HepG2 (cell line): ENCODE measurements around the gene POLR3GL. TPM values are rescaled to one million over a fixed set of nuclear protein-coding genes. Genes with fewer than 3 reads are reported as not detected.

Source experiments
- BRD4 ChIP-seq: sonication (generic); formaldehyde crosslinking; IDR thresholded peaks from 2 replicates; pipeline ENCODE4 v1.4.0; 2020; ENCODE audit warnings: missing genetic modification reagents
- GATAD2A ChIP-seq: IDR thresholded peaks from 2 replicates; pipeline ENCODE4 v1.6.1; 2016
- GMEB1 ChIP-seq: sonication (generic); formaldehyde crosslinking; IDR thresholded peaks from 2 replicates; pipeline ENCODE4 v1.5.1; 2020; ENCODE audit warnings: missing genetic modification reagents, mild to moderate bottlenecking, borderline replicate concordance
- KLF13 ChIP-seq: sonication (generic); formaldehyde crosslinking; IDR thresholded peaks from 2 replicates; pipeline ENCODE4 v1.4.0; 2020; ENCODE audit warnings: mild to moderate bottlenecking, missing genetic modification reagents
- LBX2 ChIP-seq: sonication (generic); formaldehyde crosslinking; IDR thresholded peaks from 2 replicates; pipeline ENCODE4 v1.5.0; 2020; ENCODE audit warnings: missing genetic modification reagents, mild to moderate bottlenecking, borderline replicate concordance
- MTA3 ChIP-seq: sonication (generic); formaldehyde crosslinking; IDR thresholded peaks from 2 replicates; pipeline ENCODE4 v1.4.0; 2020; ENCODE audit warnings: missing genetic modification reagents
- NCOA2 ChIP-seq: sonication (generic); formaldehyde crosslinking; IDR thresholded peaks from 2 replicates; pipeline ENCODE4 v1.8.0; 2022; ENCODE audit warnings: inconsistent platforms
- PCBP1 ChIP-seq: fragments of 200-400 bp; formaldehyde crosslinking; IDR thresholded peaks from 2 replicates; pipeline ENCODE4 v1.6.1; 2017; ENCODE audit warnings: mild to moderate bottlenecking, low read depth, low read length, borderline replicate concordance
- SP1 ChIP-seq, 2 experiments: fragments of 450-650 bp in 1 of 2; sonication (generic) in 1 of 2; formaldehyde crosslinking in 1 of 2; IDR thresholded peaks; 2 replicates each; pipeline versions ENCODE4 v1.4.0 to v1.6.1; 2016 to 2020; ENCODE audit warnings: missing genetic modification reagents in 1 of 2
- TEAD2 ChIP-seq: sonication (generic); formaldehyde crosslinking; IDR thresholded peaks from 2 replicates; pipeline ENCODE4 v1.9.0; 2021; ENCODE audit warnings: missing genetic modification reagents
- TEAD3 ChIP-seq: optimal IDR thresholded peaks from 2 replicates; pipeline ENCODE3; 2016; ENCODE audit warnings: borderline replicate concordance
- ZKSCAN8 ChIP-seq: IDR thresholded peaks from 2 replicates; pipeline ENCODE4 v1.6.1; 2016; ENCODE audit warnings: borderline replicate concordance, missing genetic modification reagents, missing compliant biosample characterization
- ZNF512 ChIP-seq: sonication (generic); formaldehyde crosslinking; IDR thresholded peaks from 2 replicates; pipeline ENCODE4 v1.4.0; 2020; ENCODE audit warnings: mild to moderate bottlenecking, missing genetic modification reagents
- ZNF564 ChIP-seq: sonication (generic); formaldehyde crosslinking; IDR thresholded peaks from 2 replicates; pipeline ENCODE4 v1.8.1; 2023; ENCODE audit warnings: mild to moderate bottlenecking, missing genetic modification reagents
- ZNF772 ChIP-seq: sonication (generic); formaldehyde crosslinking; IDR thresholded peaks from 2 replicates; pipeline ENCODE4 v1.5.0; 2020; ENCODE audit warnings: mild to moderate bottlenecking, missing genetic modification reagents
- polyA plus RNA-seq, 8 experiments: library from polyadenylated mRNA; depleted of rRNA in 3 of 8; stranded (reverse) in 7 of 8; unstranded in 1 of 8; fragments of >200 nt; fragmentation: Illumina TruSeq in 4 of 8; extraction: Trizol in 4 of 8; gene quantifications; 2 replicates each; pipeline versions ENCODE4 v1.2.1 to v1.2.3, GENCODE V29; 2011 to 2016; ENCODE audit warnings: low read depth in 4 of 8, missing spikeins in 1 of 8, mixed read lengths in 1 of 8; ENCODE audit not compliant: insufficient read depth in 1 of 8
- total RNA-seq, 5 experiments: library from RNA; depleted of rRNA; stranded (reverse); fragments of >200 nt; fragmentation: Illumina TruSeq; extraction: Trizol; gene quantifications; 2 replicates each; pipeline ENCODE4 v1.2.3, GENCODE V29; 2016; ENCODE audit warnings: low read depth in 1 of 5
- TF ChIP-seq, protein P1 (sequence below): sonication (generic); formaldehyde crosslinking; IDR thresholded peaks from 2 replicates; pipeline ENCODE4 v1.4.0; 2020; ENCODE audit warnings: missing genetic modification reagents
- TF ChIP-seq, protein P2 (sequence below): sonication (generic); formaldehyde crosslinking; IDR thresholded peaks from 2 replicates; pipeline ENCODE4 v1.5.1; 2020; ENCODE audit warnings: mild to moderate bottlenecking, missing genetic modification reagents
- TF ChIP-seq, protein P3 (sequence below): sonication (generic); formaldehyde crosslinking; IDR thresholded peaks from 2 replicates; pipeline ENCODE4 v1.9.0; 2022; ENCODE audit warnings: missing genetic modification reagents, mild to moderate bottlenecking, borderline replicate concordance

POLR3GL gene
- total and polyA plus RNA-seq, 2 of the 13 experiments (the other 11 are each of a cell fraction or from before 2014, with no cell fraction given): 11.5 to 12.4 TPM

GRCh38 chr1:145960468-145961108 lies 3.9 kb upstream of the POLR3GL start (continued):
- TF ChIP-seq LBX2 (CRISPR knock-in tag) (no peak), GATAD2A (peak; percentile 28; the same call in 1 of the 2 replicates), ZKSCAN8 (no peak), GMEB1 (CRISPR knock-in tag) (no peak), ZNF512 (CRISPR knock-in tag) (no peak), TEAD3 (no peak), ZNF772 (no peak), KLF13 (CRISPR knock-in tag) (no peak), BRD4 (CRISPR knock-in tag) (peak; percentile 47; the same call in 1 of the 2 replicates), PCBP1 (0 out of 2 replicates have a peak, but pooled peaks have one; percentile 32), MTA3 (CRISPR knock-in tag) (no peak), ZNF564 (peak; percentile 46; the same call in 1 of the 2 replicates), SP1 (IDR thresholded peaks at IDR 0.05) (no peak), SP1 (CRISPR knock-in tag; IDR thresholded peaks at IDR 0.05) (no peak; the same call in 1 of the 2 replicates), NCOA2 (CRISPR knock-in tag) (no peak), TEAD2 (CRISPR knock-in tag) (no peak)
- TF ChIP-seq, protein P1, sequence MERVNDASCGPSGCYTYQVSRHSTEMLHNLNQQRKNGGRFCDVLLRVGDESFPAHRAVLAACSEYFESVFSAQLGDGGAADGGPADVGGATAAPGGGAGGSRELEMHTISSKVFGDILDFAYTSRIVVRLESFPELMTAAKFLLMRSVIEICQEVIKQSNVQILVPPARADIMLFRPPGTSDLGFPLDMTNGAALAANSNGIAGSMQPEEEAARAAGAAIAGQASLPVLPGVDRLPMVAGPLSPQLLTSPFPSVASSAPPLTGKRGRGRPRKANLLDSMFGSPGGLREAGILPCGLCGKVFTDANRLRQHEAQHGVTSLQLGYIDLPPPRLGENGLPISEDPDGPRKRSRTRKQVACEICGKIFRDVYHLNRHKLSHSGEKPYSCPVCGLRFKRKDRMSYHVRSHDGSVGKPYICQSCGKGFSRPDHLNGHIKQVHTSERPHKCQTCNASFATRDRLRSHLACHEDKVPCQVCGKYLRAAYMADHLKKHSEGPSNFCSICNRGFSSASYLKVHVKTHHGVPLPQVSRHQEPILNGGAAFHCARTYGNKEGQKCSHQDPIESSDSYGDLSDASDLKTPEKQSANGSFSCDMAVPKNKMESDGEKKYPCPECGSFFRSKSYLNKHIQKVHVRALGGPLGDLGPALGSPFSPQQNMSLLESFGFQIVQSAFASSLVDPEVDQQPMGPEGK (CRISPR knock-in tag): peak; percentile 55; the same call in 1 of the 2 replicates
- TF ChIP-seq, protein P2, sequence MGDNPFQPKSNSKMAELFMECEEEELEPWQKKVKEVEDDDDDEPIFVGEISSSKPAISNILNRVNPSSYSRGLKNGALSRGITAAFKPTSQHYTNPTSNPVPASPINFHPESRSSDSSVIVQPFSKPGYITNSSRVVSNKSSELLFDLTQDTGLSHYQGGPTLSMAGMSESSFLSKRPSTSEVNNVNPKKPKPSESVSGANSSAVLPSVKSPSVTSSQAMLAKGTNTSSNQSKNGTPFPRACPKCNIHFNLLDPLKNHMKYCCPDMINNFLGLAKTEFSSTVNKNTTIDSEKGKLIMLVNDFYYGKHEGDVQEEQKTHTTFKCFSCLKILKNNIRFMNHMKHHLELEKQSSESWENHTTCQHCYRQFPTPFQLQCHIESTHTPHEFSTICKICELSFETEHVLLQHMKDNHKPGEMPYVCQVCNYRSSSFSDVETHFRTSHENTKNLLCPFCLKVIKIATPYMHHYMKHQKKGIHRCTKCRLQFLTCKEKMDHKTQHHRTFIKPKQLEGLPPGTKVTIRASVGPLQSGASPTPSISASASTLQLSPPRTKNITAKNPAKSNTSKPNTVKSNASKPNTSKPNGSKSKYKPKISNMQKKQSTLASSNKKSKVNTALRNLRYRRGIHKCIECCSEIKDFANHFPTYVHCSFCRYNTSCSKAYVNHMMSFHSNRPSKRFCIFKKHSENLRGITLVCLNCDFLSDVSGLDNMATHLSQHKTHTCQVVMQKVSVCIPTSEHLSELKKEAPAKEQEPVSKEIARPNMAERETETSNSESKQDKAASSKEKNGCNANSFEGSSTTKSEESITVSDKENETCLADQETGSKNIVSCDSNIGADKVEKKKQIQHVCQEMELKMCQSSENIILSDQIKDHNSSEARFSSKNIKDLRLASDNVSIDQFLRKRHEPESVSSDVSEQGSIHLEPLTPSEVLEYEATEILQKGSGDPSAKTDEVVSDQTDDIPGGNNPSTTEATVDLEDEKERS (CRISPR knock-in tag): 0 out of 2 replicates have a peak, but pooled peaks have one; percentile 10
- TF ChIP-seq, protein P3, sequence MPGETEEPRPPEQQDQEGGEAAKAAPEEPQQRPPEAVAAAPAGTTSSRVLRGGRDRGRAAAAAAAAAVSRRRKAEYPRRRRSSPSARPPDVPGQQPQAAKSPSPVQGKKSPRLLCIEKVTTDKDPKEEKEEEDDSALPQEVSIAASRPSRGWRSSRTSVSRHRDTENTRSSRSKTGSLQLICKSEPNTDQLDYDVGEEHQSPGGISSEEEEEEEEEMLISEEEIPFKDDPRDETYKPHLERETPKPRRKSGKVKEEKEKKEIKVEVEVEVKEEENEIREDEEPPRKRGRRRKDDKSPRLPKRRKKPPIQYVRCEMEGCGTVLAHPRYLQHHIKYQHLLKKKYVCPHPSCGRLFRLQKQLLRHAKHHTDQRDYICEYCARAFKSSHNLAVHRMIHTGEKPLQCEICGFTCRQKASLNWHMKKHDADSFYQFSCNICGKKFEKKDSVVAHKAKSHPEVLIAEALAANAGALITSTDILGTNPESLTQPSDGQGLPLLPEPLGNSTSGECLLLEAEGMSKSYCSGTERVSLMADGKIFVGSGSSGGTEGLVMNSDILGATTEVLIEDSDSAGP: 0 out of 2 replicates have a peak, but pooled peaks have one; percentile 70
